GM13976 (cell line): ENCODE data around the gene PRSS37.

Experiments
- DNase-seq: peaks from one replicate; pipeline ENCODE4 v3.0.0; 2012; ENCODE audit warnings: low spot score
- CTCF ChIP-seq: IDR thresholded peaks from 2 replicates; pipeline ENCODE4 v1.5.1; 2012; ENCODE audit warnings: borderline replicate concordance, mild to moderate bottlenecking; ENCODE audit not compliant: insufficient read depth; ENCODE audit errors: extremely low read depth, missing control alignments, control extremely low read depth
- in situ Hi-C: fragments of 300-500 bp; cut with MboI; formaldehyde crosslinking; loops from one replicate; pipeline ENCODE4 v1.12.0; 2022; ENCODE audit warnings: low sequenced_read_pairs, mixed read lengths, inconsistent platforms; ENCODE audit not compliant: unreplicated experiment

Gene PRSS37

GRCh38 chr7:141874787-141875186 is 33.5 kb upstream of the PRSS37 start:
- no peak for TF ChIP-seq CTCF
- in situ Hi-C loops: no loop called here
- no peak for DNase-seq

GRCh38 chr7:141872931-141873330 is 31.6 kb upstream of the PRSS37 start:
- TF ChIP-seq CTCF: no peak
- no peak for DNase-seq
- in situ Hi-C loops: no loop called here

GRCh38 chr7:141866974-141867373 is 25.7 kb upstream of the PRSS37 start:
- no peak for TF ChIP-seq CTCF
- no peak for DNase-seq
- in situ Hi-C loops: no loop called here

GRCh38 chr7:141864765-141865447 is 23.6 kb upstream of the PRSS37 start:
- no peak for TF ChIP-seq CTCF
- DNase-seq: no peak
- in situ Hi-C loops: no loop called here

GRCh38 chr7:141860207-141860606 is 18.9 kb upstream of the PRSS37 start:
- TF ChIP-seq CTCF: no peak
- in situ Hi-C loops: no loop called here
- DNase-seq: no peak

GRCh38 chr7:141847996-141848395 is 6.7 kb upstream of the PRSS37 start:
- TF ChIP-seq CTCF: no peak
- in situ Hi-C loops: no loop called here
- no peak for DNase-seq

GRCh38 chr7:141844256-141844655 is 3.0 kb upstream of the PRSS37 start:
- in situ Hi-C loops: no loop called here
- no peak for TF ChIP-seq CTCF
- DNase-seq: no peak
